NCI-H2029 treated with DMSO at 0.1 percent for 48 hours (cell line): ENCODE data around the gene ANKRD2.
"Not testable (repeated sequence)": the region's sequence is repeated elsewhere in the genome, so short reads cannot be mapped to it uniquely, and the experiment has no call there.

ENCODE experiments used
- DNase-seq: peaks from one replicate; lab custom pipeline; 2025; lab: John Stamatoyannopoulos, UW

The ANKRD2 gene, protein sequence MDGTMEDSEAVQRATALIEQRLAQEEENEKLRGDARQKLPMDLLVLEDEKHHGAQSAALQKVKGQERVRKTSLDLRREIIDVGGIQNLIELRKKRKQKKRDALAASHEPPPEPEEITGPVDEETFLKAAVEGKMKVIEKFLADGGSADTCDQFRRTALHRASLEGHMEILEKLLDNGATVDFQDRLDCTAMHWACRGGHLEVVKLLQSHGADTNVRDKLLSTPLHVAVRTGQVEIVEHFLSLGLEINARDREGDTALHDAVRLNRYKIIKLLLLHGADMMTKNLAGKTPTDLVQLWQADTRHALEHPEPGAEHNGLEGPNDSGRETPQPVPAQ

DNA sequence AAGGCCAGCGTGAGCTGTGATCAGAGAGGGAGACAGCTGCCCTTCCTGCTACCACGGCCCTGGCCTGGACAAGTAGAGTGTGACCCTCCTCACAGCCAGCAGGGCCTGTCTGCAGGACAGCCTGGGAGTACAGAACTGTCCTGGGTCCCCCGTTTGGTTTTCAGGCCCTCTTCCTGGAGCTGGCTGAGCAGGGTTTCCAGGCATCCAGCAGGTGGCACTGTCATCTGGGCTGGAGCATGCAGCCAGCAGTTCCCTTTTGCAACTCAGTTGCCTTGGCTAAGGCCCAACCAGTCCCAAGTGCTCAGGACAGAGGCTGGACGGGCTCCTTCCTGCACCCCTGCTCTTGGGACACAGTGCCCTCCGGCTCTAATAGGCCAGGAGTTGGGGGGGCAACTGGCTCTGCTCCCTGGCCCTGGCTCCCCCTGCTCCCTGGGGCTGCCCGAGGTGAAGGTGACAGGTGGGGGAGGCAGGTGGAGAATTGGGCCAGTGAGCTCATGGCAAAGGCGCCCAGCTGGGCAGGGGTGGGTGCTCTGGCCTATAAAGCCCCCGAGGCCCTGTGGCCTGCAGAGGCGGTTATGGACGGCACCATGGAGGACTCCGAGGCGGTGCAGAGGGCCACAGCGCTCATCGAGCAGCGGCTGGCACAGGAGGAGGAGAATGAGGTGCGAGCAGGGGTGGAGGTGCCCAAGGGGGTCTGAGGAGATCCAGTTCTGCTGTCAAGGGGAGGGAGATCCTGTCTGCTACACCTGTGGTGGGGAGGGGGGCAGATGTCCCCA lies at the start of gene ANKRD2:
TSS of gene ANKRD2 (plus strand) at position 566 of the 776 bp plus-strand sequence. CDS start at position 576, 10 bp downstream.
- DNase-seq: peak; percentile 1

DNA sequence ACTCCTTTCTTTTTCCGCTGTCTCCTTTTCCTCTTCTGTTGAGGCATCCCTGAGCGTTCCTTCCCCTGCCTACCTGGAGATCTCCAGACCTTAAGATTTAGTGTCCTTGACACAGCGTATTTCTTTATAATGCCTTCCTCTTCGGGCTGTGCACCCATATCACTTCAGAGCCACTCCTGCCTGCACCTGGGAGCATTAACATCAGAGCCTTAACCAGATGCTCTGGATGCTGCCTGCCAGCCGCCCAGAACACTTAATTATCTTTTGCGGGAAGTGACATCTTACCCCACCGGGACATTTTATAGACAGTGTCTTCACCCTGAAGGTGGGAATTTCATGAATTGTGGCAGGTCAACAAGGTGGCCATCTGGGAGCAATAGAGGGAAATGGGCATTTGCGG lies 49.6 kb upstream of the ANKRD2 start:
- no peak for DNase-seq

DNA sequence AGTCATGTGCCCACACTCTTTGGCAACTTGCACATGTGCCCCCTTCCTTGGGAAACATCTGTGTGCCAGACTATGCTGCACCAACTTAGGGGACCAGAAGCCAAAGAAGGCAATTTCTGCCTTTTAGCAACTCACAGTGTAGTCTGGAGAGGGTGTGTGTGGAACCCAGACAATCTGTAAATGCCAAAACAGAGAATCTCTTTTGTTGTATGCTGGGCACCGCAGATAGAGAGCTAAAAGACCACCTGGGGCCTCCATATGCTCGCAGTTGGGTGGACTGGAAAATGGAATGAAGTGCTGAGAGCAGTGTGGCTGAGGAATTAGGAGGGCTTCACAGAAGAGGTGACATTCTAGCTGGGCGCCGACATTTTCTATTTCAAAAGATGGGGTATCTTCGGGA lies 47.5 kb upstream of the ANKRD2 start:
- no peak for DNase-seq

DNA sequence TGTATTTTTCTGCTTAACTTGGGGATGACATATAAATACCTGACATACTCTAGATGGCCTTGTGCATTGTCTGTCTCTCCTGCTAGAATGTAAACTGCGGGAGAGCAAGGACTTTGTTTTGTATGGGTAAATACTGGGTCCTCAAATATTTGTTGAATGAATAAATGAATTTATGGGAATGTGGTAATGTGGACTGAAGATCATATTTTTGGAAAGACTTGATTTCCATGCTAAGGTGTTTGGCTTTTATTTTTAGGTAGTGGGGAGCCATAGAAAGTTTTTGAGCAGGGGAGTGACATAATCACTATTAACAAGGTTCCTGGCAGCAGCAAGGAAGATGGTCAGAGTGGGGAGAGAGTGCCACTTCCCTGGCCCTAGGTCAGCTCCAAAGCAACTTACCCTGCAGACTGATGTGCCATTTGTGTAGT lies 46.9 kb upstream of the ANKRD2 start:
- DNase-seq: no peak

DNA sequence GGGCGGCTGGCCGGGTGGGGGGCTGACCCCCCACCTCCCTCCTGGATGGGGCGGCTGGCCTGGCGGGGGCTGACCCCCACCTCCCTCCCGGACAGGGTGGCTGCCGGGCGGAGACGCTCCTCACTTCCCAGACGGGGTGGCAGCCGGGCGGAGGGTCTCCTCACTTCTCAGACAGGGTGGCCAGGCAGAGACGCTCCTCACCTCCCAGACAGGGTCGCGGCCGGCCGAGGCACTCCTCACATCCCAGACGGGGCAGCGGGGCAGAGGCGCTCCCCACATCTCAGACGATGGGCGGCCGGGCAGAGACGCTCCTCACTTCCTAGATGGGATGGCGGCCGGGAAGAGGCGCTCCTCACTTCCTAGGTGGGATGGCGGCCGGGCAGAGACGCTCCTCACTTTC lies 43.7 kb upstream of the ANKRD2 start:
- not testable (repeated sequence) for DNase-seq

DNA sequence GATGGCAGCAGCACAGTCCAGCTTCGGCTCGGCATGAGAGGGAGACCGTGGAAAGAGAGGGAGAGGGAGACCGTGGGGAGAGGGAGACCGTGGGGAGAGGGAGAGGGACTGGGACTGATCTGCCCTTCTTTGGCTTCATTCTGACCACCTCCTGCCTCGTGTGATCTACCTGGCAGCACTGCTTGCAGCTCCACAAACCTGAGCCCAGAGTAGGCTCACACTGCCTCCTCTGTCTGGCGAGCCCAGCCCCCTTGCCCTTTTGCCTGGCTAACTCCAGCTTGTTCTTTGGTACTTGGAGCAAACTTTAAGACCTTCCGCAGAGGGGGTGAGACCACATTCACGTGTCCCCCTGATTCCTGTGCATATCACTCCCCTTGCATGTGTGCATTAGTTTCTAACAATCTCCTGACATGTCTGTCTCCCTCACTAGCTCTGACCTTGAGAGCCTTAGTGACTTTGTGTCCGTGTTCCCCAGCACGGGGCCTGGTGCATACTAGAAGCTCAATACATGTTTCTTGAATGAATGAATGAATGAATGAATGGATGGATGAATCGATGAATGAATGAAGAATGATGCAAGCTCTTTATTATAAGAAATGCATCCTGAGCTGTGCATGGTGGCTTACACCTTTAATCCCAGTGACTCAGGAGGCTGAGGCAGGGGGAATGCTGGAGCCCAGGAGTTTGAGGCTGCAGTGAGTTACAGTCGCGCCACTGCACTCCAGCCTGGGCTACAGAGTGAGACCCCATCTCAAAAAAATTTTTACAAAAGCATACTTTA lies 42.7 kb upstream of the ANKRD2 start:
- DNase-seq: no peak

DNA sequence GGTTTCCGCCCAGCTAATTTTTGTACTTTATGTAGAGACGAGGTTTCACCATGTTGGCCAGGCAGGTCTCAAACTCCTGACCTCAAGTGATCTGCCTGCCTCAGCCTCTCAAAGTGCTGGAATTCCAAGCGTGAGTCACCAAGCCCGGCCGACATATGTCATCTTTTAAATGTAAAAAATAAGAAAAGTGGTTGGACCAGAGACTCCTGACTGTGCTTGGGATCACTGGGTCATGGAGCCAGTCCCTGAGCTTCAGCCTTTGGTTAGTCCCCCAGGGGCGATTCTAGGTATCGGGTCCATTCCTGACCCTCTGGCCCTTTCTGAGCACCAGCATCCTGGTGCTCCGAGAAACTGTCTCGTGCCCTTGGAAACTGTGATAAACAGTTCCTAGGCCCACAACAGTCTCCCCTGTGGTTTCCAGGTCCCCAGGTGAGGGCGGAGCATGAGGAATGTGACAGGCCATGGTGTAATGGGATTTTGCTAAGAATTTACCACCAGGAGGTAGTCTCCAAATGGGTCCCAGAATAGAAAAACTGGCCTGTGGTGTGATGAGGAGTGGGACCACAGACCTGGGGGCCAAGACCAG lies 41.1 kb upstream of the ANKRD2 start:
- DNase-seq: no peak

DNA sequence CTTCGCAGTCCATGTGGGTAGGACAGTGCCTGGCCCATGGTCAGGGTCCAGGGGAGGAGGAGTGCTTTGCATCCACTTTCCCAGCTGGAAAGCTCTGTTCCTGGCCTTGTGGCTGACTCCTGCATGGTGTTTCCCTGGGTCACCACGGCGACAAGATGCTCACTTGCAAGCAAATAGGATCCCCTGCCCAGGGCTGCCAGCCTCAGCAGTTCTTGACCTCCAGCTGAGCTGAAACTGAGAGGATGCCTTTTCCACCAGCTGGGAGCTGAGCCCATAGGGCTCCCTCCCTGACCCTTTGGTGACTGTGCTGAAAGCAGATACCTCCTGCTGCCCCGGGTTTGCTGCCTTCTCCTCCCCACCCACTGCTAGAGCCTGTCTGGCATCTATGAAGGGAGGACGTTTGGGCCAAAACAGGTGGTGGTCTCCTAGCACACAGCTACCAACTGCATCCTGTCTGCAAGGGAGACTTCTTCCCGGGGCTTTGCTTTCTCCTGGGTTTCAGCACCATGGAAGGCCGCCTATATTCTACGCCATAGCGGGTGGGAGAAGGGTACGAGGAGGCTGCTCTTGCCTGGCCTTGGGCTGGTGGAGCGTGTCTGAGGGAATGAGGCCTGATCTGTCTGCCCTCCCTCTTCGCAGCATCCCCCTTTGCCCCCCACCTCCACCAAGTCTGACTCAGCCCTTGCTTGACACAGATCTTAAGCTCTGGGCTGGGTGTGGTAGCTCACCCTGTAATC lies 39.5 kb upstream of the ANKRD2 start:
- no peak for DNase-seq

DNA sequence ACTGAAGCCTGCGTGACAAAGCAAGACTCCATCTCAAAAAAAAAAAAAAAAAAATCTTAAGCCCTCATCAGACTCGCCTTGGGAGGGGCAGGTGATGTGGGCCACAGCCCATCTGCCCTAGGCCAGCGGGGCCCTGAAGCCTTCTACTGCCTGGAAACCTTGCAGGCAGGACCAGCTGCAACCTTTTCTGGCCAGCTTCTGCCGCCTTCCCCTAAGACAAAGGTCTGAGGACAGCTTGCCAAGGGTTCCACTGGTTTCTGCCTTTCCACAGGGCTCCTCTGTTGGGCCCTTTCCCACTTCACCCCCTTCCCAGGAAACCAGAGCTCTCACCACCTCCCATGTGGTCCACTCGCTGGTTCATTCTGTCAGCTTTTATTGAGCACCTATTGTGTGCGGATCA lies 38.7 kb upstream of the ANKRD2 start:
- DNase-seq: no peak

DNA sequence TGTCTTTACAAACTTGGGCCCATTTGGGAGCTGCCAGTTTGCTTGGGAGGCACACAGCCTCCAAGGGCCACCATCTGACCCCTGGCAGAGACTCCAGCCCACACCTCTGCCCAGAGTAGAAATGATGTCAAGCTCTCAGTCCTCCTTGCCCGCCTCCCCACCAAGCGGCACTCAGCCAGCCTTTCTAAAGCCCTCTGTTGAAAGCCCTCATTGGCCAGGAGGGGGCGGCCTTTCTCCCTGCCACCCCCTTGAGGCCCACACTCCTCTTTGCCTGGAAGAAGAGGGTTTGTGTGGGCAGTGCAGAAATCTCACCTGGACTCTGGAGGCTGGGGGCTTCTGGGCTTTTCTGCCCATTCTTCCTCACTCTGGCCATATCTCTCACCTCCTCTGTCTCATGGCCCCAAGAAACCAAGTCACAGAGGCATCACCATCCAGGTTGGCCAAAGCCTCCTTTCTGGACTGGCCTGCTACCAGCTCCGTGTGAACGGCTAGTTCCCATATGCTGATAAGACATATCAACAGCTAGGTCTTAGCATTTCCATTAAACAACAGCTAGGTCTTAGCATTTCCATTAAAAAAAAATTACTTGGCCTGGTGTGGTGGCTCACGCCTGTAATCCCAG lies 37.7 kb upstream of the ANKRD2 start:
- no peak for DNase-seq

DNA sequence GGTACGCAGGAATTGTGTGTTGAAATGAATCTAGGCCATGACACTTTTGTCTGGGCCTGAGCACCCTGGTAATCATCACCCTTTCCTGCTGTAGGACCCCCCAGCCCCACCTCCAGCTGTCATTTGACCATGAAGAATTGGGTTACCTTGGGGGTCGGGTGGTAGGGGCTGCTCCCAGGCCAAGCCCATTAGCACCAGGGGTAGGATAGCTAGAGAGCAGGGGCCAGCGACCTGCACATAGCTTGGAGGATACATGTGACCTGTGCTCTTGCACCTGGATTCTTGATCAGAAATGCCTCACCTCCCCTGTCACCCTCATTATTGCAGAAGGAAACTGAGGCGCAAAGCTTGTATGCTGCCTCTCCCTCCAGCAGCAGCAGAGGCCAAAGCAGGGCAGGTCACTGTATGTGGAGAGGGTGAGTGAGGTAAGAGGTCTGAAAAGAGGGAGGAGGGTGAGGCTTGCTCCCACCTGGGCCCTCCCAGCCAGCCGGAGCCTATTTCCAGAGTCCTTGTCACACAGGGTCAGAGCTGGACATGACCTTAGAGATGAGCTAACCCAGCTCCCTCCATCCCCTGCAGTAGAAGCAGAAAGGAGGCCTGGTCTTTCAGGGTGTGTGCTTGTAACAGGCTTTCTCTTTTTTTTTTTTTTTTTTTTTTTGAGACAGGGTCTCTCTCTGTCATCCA lies 35.3 kb upstream of the ANKRD2 start:
- DNase-seq: no peak

DNA sequence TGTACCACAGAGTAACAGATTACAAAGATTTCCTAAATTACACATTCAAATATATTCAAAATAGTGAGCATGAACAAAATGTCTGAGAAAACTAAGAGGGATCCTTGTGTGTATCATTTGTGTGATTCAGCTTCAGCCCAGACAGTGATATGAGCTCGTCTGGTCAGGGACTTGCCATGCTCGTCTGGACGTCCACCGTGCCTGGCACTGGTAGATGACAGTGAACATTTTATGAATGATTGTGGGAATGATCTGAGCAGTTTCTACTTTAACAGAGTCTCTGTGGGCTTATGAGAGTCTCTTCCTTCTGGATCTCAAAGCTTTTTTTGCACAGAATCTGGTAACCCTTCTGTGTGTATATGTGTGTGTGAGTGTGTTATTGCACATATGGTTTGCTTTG lies 34.2 kb upstream of the ANKRD2 start:
- DNase-seq: no peak

DNA sequence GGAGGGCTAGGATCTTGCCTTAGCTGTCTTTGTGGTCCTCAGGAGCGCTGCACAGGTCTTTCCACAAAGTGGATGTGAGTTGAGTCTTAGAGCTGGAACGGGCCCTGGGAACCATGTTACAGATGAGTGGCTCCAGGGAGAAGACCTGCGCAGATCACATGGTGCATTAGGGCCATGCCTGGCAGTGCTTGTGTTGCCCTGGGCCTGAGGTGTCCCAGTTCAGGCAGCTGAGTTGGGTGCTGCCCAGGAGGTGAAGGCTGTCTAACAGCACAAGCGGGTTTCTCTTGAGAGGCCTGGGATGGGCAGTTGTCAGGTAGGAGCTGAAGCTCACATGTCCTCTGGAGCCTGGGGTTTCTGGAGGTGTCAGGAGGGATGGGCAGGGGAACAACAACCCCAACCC lies 33.7 kb upstream of the ANKRD2 start:
- no peak for DNase-seq

DNA sequence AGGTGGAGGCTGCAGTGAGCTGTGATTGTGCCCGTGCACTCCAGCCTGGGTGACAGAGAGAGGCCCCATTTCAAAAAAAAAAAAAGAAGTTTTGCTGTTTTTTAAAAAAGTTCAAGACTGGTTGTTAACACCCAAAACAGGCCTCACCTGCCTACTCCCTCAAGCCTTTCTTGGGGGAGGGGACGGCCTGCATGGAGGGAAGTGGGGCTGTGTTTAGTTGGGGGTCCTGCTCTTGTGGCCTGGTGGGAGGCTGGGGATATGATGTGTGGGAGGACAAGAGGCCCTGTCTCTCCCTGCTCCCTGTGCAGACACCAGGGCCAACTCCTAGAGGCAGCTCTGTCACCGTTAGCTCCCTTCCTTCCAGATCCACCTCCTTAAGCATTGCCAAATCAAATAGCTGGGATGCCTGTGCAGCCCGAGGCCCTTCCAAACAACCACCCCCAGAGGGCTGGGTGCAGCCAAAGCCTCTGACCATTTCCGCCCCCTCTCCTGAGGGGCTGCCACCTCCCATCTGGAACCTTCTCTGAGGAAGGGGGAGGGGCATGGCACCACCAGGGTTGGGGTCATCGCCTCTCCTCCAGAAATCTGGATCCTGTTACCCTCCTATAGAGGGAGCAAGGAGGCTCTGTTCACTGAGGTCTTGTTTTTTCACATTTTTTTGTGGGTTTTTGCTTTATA lies 32.9 kb upstream of the ANKRD2 start:
- DNase-seq: no peak

DNA sequence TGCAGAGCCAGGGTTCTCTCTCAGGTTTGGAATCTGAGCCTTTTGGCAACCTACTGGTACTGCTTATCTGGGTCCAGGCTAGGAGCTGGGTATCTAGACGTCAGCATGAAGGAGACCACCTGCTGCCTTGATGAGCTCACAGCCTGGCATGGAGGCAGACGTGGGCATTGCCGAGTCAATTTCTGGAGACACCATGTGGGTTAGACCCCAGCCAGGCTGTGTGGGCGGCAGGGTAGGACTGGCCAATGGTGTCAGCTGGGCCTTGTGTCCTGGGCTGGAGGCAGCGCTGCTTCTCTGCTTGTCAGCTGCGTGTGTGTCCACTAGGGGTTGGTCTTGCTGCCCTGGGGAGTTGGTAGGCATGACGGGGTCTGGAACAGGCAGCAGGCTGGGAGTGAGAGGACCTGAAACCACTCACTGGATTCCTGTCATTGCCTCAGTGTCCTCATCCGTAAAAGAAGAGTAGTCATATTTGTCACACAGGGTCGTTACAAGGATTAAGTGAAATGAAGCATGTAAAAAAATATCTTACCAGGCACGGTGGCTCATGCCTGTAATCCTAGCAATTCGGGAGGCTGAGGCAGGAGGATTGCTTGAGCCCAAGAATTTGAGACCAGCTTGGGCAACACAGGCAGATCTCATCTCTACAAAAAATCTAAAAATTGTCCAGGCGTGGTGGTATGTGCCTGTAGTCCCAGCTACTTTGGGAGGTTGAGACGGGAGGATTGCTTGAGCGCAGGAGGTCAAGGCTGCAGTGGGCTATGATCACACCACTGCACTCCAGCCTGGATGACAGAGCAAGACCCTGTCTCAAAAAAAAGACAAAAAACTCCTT lies 31.7 kb upstream of the ANKRD2 start:
- no peak for DNase-seq

DNA sequence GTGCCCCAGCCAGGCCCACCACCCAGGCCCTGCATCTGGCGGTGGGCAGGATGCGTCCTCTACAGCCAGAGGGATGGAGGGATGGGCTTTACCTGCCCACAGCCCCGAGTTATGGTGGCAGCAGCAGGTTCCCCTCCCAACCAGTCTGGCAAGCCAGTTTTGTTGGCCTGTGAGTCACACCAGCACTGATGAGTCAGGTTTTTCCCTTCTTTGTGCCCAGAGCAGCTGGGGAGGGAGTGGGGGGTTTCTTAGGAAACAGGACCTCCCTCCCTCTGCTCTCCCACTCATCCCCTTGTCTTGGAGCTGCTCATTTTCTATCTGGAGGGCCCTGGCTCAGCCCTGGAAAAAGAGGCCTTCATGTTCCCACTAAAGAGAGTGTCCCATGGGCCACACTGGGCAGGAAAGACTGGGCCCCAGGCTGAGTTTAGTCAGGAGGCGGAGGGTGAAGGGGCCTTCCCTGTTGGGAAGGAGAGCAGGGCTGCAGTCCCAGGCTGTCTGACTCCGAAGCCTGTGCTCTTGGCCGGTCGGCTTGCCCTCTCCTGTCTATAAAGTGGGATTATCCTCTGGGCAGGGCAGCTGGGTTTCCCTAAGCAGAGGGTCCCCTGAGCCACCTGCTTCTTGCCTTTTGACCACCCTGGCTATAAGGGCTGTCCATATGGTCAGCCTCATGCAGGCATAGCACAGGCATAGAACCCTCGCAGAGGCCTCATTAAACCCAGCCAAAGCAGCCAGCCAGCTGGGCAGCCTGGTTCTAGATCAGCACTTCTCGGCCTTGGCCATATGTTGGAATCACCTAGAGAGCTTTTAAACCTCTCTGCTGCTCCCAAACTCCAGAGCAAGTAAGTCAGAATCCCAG lies 30.2 kb upstream of the ANKRD2 start:
- DNase-seq: no peak

DNA sequence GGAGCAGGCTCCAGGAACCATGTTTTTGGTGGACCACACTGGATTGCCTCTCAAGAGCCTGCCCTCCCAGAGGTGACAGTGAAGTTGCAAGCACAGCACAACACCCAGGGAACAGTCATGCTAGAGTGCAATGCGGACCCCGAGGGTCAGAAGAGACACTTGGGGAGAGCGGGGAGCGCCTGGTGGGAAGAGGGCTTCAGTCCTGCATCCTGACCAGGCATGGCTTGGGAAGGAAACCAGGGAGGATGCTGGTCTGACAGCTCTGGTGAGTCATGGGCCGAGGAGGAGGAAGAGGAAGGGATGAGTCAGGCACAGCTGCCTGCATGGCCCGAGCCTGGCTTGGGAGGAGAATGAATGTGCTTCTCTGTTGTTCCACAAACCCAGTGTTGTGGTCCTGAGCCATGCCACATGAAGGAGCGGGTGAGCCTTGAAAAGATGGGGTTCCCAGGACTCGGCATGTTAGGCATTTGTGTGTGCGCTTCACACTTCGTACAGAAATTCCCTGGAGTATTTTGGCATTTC lies 29.5 kb upstream of the ANKRD2 start:
- DNase-seq: no peak
